D721Med (cell line): Measurements from ENCODE around the gene FLRT3.

Experiments used
- DNase-seq: peaks from one replicate; pipeline ENCODE4 v3.0.0; 2011; ENCODE audit warnings: low spot score; ENCODE audit not compliant: insufficient read length
- FAIRE-seq: peaks from 2 replicates; lab custom pipeline; 2011; peaks lifted over from hg19 to GRCh38; lab: Jason Lieb, UNC
- TF ChIP-seq, protein P1 (sequence below): IDR thresholded peaks from 2 replicates; pipeline ENCODE4 v1.5.1; 2012; ENCODE audit warnings: mild to moderate bottlenecking, control low read depth; ENCODE audit not compliant: insufficient read depth; ENCODE audit errors: missing control alignments

FLRT3 gene

DNA sequence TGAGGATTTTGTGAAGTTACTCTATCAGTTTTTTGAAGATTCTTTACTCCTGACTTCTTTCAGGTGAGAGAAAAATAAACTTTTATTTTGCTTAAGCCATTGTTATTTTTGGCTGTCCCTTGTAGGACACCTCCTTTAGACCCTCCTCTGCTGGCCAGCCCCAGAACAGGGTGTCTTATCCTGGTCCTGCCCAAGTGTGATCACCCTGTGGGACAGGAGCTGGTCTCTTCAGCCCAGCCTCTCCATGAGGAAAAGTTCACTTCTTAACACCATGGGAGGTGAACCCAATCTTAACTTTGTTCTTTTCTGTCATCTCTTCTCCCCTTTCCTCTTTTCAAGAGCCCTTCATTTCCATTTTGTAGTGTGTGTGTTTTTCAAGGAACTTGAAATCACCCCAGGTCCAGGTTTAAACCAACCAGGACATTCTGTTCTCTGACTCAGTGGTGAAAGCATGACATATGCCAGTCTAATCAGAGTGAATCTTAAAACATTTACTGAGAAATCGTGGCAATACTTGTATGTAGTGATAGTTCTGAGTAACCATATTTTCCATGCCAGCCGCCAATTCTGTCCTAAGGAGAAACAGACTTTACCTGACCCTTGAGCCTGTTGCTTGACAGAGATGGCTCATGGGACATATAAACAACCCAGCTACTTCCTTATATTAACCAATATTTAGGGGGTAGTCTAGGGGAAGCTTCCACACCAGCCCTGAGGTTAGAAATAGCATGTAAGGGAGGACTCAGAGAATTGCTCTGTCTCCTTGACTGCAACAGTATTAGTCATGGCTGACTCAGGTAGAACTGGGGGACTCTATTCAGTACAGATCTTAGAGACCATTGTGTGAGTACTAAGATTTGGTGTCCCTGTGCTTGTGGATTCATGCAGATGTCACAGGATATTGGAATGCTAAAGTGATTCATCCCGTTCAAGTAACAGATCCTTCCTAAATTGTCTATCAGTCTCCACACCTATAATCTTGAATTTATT lies 48.8 kb downstream of the FLRT3 start:
- no peak for FAIRE-seq
- DNase-seq: no peak
- TF ChIP-seq, protein P1, sequence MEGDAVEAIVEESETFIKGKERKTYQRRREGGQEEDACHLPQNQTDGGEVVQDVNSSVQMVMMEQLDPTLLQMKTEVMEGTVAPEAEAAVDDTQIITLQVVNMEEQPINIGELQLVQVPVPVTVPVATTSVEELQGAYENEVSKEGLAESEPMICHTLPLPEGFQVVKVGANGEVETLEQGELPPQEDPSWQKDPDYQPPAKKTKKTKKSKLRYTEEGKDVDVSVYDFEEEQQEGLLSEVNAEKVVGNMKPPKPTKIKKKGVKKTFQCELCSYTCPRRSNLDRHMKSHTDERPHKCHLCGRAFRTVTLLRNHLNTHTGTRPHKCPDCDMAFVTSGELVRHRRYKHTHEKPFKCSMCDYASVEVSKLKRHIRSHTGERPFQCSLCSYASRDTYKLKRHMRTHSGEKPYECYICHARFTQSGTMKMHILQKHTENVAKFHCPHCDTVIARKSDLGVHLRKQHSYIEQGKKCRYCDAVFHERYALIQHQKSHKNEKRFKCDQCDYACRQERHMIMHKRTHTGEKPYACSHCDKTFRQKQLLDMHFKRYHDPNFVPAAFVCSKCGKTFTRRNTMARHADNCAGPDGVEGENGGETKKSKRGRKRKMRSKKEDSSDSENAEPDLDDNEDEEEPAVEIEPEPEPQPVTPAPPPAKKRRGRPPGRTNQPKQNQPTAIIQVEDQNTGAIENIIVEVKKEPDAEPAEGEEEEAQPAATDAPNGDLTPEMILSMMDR: no peak

DNA sequence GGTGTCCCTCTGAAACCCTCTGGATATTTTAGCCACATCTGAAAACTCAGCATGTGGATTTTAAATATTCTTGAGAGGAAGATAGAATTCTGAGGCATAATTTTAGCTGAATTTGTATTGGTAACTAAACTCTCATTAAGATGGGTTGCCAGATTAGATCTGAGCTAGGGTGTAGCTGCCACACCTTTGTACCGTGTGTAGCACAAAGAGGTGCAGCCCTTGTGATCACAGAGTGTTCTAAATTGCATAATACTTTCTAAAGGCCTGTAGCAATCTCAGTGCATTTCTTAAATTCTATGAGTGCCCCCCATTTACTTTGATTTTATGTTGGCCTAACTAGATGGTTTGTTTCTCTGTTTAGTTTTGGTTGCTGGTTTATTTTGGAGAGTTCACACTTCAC lies 53.0 kb downstream of the FLRT3 start:
- DNase-seq (no peak), FAIRE-seq (no peak)
- TF ChIP-seq, protein P1: no peak

DNA sequence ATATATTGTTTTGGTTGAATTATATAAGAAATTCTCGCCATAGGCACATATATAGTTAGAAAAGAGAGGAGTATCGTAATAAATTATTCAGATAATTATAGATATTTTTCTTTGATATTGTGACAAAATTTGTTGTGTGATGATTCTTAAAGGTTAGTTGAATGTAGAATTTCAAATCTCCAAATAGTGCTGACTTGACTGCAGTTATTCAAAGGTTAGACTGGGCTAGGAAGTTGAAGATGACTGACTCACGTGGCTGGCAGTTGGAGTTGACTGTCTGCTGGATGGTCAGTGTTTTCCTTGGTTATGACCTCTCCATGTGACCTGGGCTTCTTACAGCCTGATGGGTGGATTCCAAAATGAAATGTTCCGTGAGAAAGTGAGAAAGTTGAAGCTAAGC lies 55.3 kb downstream of the FLRT3 start:
- no peak for FAIRE-seq
- no peak for DNase-seq

More for the DNA sequence above, 55.3 kb downstream of the FLRT3 start:
- TF ChIP-seq, protein P1: no peak
